Upper lobe of left lung (tissue), 4 donors: ENCODE data around the gene FAM187B.

Source experiments
- EP300 ChIP-seq, 4 donors: sonication (generic); formaldehyde crosslinking; IDR thresholded peaks; one replicate each; pipeline ENCODE4 v1.5.1; 2017; ENCODE audit warnings: antibody characterized with exemption in 4 of 4, control low read depth in 2 of 4
- POLR2A ChIP-seq, 4 donors: fragments of 450-650 bp; IDR thresholded peaks; one replicate each; pipeline ENCODE4 v1.5.1; 2016 to 2017; ENCODE audit warnings: antibody characterized with exemption in 4 of 4, mild to moderate bottlenecking in 2 of 4
- TF ChIP-seq, protein P1 (sequence below), 6 experiments: fragments of 450-650 bp in 4 of 6; fragments of 200-600 bp in 2 of 6; sonication (generic) in 2 of 6; IDR thresholded peaks; one replicate each; pipeline ENCODE4 v1.5.1; 2016 to 2019; ENCODE audit warnings: antibody characterized with exemption in 6 of 6

DNA sequence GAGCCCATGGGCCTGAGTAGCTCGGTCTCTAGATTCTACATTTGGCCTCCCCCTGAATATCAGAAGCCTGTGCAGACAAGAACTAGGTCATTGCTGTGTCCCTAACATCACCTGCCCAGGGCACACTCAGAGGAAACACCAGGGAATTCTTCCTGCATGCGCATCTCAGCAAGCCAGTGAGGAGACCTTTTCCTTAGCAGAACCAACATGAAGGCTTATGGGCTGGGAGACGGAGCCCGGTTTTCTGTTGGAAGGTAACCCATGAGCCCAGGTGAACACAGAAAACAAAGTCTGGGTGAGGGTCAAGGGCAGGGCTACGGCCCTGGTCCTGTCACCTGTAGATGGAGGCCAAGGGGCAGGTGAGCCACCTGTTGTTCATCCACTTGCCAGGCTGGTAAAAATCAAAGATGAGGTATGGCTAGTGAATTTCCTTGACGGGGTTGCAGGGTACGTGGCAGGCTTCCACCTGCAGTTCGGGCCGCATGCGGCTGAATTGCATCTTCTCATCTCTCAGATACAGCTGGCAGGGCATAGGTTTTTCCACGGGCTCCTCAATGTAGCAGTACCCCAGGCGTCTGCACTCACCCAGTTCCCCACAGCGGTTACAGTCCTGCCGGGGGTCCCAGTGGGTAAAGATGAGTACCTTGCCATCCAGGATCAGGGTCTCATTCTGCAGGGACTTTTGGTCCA lies 3.6 kb upstream of the FAM187B start:
- TF ChIP-seq, protein P1, sequence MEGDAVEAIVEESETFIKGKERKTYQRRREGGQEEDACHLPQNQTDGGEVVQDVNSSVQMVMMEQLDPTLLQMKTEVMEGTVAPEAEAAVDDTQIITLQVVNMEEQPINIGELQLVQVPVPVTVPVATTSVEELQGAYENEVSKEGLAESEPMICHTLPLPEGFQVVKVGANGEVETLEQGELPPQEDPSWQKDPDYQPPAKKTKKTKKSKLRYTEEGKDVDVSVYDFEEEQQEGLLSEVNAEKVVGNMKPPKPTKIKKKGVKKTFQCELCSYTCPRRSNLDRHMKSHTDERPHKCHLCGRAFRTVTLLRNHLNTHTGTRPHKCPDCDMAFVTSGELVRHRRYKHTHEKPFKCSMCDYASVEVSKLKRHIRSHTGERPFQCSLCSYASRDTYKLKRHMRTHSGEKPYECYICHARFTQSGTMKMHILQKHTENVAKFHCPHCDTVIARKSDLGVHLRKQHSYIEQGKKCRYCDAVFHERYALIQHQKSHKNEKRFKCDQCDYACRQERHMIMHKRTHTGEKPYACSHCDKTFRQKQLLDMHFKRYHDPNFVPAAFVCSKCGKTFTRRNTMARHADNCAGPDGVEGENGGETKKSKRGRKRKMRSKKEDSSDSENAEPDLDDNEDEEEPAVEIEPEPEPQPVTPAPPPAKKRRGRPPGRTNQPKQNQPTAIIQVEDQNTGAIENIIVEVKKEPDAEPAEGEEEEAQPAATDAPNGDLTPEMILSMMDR (IDR thresholded peaks at IDR 0.05) = no peak
- TF ChIP-seq EP300 (IDR thresholded peaks at IDR 0.05) (no peak), POLR2A (IDR thresholded peaks at IDR 0.05) (no peak)
